ENCODE results near the gene CCSER1.

The CCSER1 gene

DNA sequence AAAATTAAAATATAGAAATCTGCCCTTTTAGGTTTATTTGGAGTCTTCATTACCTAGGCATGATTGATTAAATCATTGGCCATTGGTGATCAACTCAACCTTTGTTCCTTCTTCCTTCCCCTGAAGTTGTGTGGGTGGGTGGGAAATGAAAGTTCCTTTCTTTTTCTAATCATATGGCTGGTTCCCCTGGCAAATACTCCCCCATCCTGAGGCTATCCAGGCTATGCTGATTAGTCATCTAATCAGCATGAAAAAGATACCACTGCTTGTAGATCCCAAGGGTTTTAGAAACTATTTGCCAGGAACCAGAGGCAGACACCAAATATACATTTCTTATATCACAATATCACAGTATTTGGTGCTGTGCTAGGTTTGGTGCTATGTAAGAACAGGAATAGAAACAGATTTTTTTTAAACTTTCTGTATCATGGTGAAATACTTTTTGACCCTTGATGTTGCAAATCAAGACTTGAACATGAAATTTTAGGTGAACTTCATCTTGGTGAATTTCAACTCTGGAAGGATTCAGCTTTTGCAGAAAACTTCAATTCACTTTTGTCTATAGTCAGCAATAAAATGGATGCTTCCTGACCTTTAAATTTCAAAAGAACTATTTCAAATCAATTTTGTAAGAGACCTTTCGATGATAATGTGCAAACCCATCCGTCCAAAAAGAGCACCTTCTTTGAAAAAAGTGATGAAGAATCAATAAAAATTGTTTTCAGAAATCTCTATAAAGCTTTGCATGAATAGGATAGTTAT lies 71.1 kb downstream of the CCSER1 start:
- DNase-seq = no peak

DNA sequence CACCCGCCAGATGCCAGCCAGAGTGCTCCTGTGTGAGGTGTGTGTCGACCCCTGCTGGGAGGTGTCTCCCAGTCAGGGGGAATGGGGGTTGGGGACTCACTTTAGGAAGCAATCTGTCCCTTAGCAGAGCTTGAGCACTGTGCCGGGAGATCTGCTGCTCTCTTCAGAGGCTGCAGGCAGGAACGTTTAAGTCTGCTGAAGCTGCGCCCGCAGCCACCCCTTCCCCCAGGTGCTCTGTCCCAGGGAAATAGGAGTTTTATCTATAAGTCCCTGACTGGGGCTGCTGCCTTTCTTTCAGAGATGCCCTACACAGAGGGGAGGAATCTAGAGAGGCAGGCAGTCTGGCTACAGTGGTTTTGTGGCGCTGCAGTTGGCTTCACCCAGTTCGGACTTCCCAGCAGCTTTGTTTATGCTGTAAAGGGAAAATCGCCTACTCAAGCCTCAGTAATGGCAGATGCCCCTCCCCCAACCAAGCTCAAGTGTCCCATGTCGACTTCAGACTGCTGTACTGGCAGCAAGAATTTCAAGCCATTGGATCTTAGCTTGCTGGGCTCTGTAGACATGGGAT lies 80.8 kb downstream of the CCSER1 start:
- no peak for DNase-seq

DNA sequence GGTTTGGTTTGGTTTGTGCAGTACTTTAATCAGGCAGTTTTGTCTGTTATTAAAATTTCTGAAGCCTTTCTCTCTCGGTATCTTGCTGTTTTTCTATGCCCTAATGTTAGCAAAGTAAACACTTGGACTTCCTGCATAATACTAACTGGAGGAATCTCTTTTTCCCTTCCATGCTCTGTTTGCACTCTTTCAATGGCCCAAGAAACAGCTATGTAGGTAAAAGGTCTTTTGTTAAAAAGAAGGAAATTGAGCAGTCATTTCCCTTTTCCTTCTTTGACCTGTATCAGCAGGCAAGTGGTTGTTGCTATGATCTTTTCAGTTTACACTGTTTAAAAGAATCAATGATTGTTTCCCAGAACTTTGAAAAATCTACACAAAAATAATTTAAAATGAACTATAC lies 82.7 kb downstream of the CCSER1 start:
- no peak for DNase-seq

GRCh38 chr4:90211174-90211573 lies 84.0 kb downstream of the CCSER1 start:
- no peak for DNase-seq

- no peak for DNase-seq
These were observed 88.1 kb downstream of the CCSER1 start for GRCh38 chr4:90215286-90215685.

GRCh38 chr4:90219822-90220221 lies 92.6 kb downstream of the CCSER1 start:
- no peak for DNase-seq

- DNase-seq = no peak
These were observed 93.3 kb downstream of the CCSER1 start for GRCh38 chr4:90220459-90220858.

- DNase-seq = no peak
These were observed 99.5 kb downstream of the CCSER1 start for GRCh38 chr4:90226734-90227133.

DNA sequence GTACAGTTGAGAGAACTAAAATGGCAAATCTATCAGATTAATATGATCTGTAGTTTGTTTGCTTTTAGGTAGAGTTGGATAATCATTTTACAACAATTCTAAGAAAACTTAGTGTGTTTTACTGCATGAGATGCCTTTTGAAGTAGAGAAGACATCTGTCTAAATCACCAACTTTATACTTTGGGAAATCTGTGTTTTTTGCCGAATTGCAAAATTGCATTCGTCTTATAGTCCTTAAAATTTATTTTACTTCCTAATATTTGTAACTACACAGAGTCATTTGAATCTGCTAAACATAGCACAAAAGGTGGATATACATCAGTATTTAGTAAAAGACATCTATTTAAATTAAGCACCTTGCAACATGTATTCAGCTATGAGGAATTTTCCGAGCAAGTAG lies 100.0 kb downstream of the CCSER1 start:
- no peak for DNase-seq

GRCh38 chr4:90234916-90235547 lies 107.8 kb downstream of the CCSER1 start:
- DNase-seq = no peak

DNA sequence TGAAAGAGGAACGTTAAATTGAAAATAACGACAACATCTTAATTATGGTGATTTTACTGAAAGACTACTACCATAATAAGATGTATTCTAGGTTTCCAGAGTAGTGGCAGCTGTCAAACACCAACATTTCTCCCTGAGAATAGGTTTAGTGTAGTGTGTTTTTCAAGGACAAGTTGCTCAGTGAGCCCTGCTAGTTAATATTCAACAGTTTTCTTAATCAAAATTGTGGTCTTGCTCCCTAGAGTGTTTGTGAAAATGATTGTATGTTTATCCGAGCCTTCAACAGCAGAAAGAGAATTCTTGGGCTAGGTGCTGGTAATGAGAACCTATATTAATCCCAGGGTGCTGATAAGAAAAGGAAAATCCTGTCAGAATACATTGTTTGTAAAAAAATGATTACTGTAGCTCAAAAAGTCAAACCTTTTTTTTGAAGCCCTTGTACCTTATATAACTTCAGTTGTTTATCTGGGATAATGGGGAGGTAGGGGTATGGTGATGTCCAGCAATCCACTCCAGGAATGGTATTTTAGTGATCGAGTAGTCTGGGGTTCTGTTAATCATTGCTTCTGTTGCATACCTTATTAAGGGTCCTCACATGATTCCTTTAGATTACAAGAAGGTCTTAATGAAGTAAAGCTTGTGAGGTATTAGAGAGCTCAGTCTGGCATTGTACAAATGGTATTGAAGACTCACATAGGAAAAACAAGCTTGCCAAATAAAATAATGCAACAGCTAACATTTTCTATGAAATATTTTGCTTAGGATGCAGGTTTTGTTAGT lies 110.7 kb downstream of the CCSER1 start:
- DNase-seq = no peak

GRCh38 chr4:90240333-90240732 lies 113.1 kb downstream of the CCSER1 start:
- no peak for DNase-seq

GRCh38 chr4:90241008-90241407 lies 113.8 kb downstream of the CCSER1 start:
- DNase-seq = no peak

GRCh38 chr4:90245837-90246236 lies 118.6 kb downstream of the CCSER1 start:
- no peak for DNase-seq

- DNase-seq = no peak
These were observed 119.6 kb downstream of the CCSER1 start for GRCh38 chr4:90246816-90247215.

GRCh38 chr4:90254357-90254756 lies 127.2 kb downstream of the CCSER1 start:
- no peak for DNase-seq

- no peak for DNase-seq
These were observed 147.0 kb downstream of the CCSER1 start for GRCh38 chr4:90274175-90274574.

GRCh38 chr4:90280954-90281353 lies 153.8 kb downstream of the CCSER1 start:
- no peak for DNase-seq

DNA sequence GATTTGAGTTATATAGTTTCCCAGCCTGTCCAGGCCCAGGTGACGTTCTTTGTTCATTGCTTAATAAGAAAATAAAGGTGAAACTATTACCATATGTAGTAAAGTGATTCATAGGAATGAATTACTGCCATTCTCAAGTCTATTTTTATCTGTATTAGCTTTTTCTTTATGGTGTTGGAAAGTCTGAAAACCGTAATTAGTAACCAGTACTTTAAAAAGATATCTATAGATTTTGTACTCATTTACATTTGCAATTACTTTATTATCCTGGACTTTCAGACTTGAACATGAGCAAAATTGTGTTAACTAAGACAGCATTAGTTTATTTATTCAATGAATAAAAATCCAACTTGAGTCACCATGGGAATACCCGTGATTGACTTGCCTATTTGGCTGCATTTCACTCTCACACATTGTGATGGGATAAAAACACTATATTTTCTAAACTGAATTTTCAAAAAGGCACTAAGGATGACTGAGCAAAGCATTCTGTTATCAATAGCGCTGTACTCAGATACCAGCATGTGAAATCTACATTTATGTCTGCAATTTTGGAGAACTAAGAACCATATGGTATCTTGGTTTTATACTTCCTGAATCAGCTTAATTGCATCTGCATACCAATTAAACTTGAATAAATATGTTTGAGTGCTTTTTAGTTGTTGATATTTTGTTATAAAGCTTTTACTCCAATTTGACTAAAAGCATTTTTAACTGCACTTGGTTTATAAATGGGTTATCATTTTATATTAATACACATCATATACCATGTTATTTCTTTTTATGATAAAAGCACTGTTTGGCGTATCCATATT lies 154.6 kb downstream of the CCSER1 start:
- DNase-seq = no peak

DNA sequence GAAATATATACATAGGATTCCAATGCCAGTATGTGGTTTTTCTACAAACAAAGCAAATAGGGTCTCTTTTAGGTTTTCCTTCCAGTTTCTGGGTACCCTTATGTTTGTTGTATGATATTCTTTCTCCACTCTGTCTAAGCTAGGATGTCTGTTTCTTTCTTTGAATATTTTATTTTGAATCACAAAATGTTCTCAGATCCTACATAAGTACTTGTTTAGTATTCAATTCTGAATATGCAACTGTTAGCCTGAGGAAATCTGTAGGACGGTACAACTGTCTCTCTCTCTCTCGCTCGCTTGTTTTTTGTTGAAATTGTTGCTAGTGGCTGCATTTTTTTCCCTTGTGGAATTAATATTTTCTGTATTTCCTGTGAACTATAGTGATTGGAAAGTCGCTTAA lies 163.2 kb downstream of the CCSER1 start:
- DNase-seq = no peak

- no peak for DNase-seq
These were observed 165.2 kb downstream of the CCSER1 start for GRCh38 chr4:90292438-90292837.

- no peak for DNase-seq
These were observed 166.1 kb downstream of the CCSER1 start for GRCh38 chr4:90293320-90293719.

- DNase-seq = no peak
These were observed 172.2 kb downstream of the CCSER1 start for GRCh38 chr4:90299373-90299772.
